Hepatocyte (in vitro differentiated cells): Measurements from ENCODE around the gene RPS6KA1. TPM values are rescaled to one million over a fixed set of nuclear protein-coding genes. Genes with fewer than 3 reads are reported as not detected.

ENCODE experiments used
- DNase-seq: peaks from one replicate; pipeline ENCODE4 v3.0.0-alpha.2; 2016; ENCODE audit warnings: low spot score
- H2AFZ ChIP-seq: fragments of 200-600 bp; sonication (generic); 2 replicates; pipeline ENCODE4 v1.6.0; 2016; ENCODE audit warnings: antibody characterized with exemption, mild to moderate bottlenecking
- H3K27ac ChIP-seq: fragments of 200-600 bp; sonication (generic); 2 replicates; pipeline ENCODE4 v1.5.1; 2016; ENCODE audit warnings: mild to moderate bottlenecking
- H3K27me3 ChIP-seq: fragments of 200-600 bp; sonication (generic); 2 replicates; pipeline ENCODE4 v1.6.1; 2016
- H3K36me3 ChIP-seq: fragments of 200-600 bp; sonication (generic); replicated peaks from 2 replicates; pipeline ENCODE4 v1.5.1; 2016; ENCODE audit warnings: low read depth; ENCODE audit not compliant: insufficient read depth
- H3K4me1 ChIP-seq: fragments of 200-600 bp; sonication (generic); 2 replicates; pipeline ENCODE4 v1.5.1; 2016; ENCODE audit warnings: mild to moderate bottlenecking, moderate library complexity; ENCODE audit not compliant: insufficient read depth
- H3K4me2 ChIP-seq: fragments of 200-600 bp; sonication (generic); 2 replicates; pipeline ENCODE4 v1.6.0; 2016
- H3K4me3 ChIP-seq: fragments of 200-600 bp; sonication (generic); 2 replicates; pipeline ENCODE4 v1.5.1; 2016; ENCODE audit warnings: mild to moderate bottlenecking
- H3K79me2 ChIP-seq: fragments of 200-600 bp; sonication (generic); 2 replicates; pipeline ENCODE4 v1.6.0; 2017; ENCODE audit warnings: mild to moderate bottlenecking
- H3K9me2 ChIP-seq: fragments of 200-600 bp; sonication (generic); replicated peaks from 2 replicates; pipeline ENCODE4 v1.6.0; 2017; ENCODE audit warnings: mild to moderate bottlenecking; ENCODE audit not compliant: insufficient read depth
- H3K9me3 ChIP-seq: fragments of 200-600 bp; sonication (generic); 2 replicates; pipeline ENCODE4 v1.5.1; 2016; ENCODE audit warnings: low read depth, mild to moderate bottlenecking
- H4K20me1 ChIP-seq: fragments of 200-600 bp; sonication (generic); 2 replicates; pipeline ENCODE4 v1.6.0; 2016; ENCODE audit warnings: mild to moderate bottlenecking; ENCODE audit not compliant: insufficient read depth, poor library complexity, severe bottlenecking
- CTCF ChIP-seq: fragments of 200-600 bp; sonication (generic); IDR thresholded peaks from 2 replicates; pipeline ENCODE4 v1.5.1; 2016; ENCODE audit warnings: antibody characterized with exemption, mild to moderate bottlenecking; ENCODE audit not compliant: poor library complexity
- EZH2 ChIP-seq: fragments of 200-600 bp; sonication (generic); IDR thresholded peaks from 2 replicates; pipeline ENCODE4 v1.6.1; 2016; ENCODE audit warnings: antibody characterized with exemption, mild to moderate bottlenecking, borderline replicate concordance
- EZH2phosphoT487 ChIP-seq: fragments of 200-600 bp; sonication (generic); IDR thresholded peaks from one replicate; pipeline ENCODE4 v1.6.1; 2018; ENCODE audit warnings: antibody characterized with exemption, mild to moderate bottlenecking, low read depth, moderate library complexity; ENCODE audit not compliant: unreplicated experiment, severe bottlenecking
- WGBS: methylation state at CpG from one replicate; pipeline ENCODE4 v1.1.6; 2016; ENCODE audit warnings: low lambda C conversion rate; ENCODE audit errors: missing lambda C conversion rate; 5-methylcytosine and 5-hydroxymethylcytosine counted together
- polyA plus RNA-seq: library from polyadenylated mRNA; unstranded; fragments of >200 nt; fragmentation: Nextera tagmentation; extraction: Ambion mirVana; gene quantifications from 2 replicates; pipeline ENCODE4 v1.2.1, GENCODE V29; 2016
- total RNA-seq: library from RNA; depleted of rRNA; stranded (reverse); fragments of >200 nt; gene quantifications from 2 replicates; pipeline ENCODE4 v1.2.3, GENCODE V29; 2014

The RPS6KA1 gene
- total RNA-seq (30.6 and 36.2 TPM in 2 replicates), polyA plus RNA-seq (27.1 and 30.2 TPM in 2 replicates)

GRCh38 chr1:26529655-26530409 lies at the start of gene RPS6KA1:
TSS of gene RPS6KA1 (plus strand) at chr1:26529761. CDS start at chr1:26529921, 160 bp downstream.
- 3% methylated on average over 38 of the region's 86 CpGs for WGBS
- Histone ChIP-seq H3K27me3 (no peaks in the 10 kb centered on the region), H3K36me3 (no peaks in the 10 kb centered on the region), H3K9me3 (no peaks in the 10 kb centered on the region), H2AFZ (peak within 1 kb of the TSS; percentile 97), H3K4me3 (peak within 1 kb of the TSS; percentile 83), H3K9me2 (no peaks in the 10 kb centered on the region), H4K20me1 (no peaks in the 10 kb centered on the region), H3K4me2 (peak within 1 kb of the TSS; percentile 94), H3K79me2 (peaks cover 31% of the 10 kb centered on the region), H3K4me1 (peaks cover 18% of the 10 kb centered on the region), H3K27ac (peak within 1 kb of the TSS; percentile 95)
- no peak for TF ChIP-seq EZH2
- TF ChIP-seq EZH2phosphoT487: no peak
- no peak for TF ChIP-seq CTCF
- peak; percentile 92 for DNase-seq

DNA sequence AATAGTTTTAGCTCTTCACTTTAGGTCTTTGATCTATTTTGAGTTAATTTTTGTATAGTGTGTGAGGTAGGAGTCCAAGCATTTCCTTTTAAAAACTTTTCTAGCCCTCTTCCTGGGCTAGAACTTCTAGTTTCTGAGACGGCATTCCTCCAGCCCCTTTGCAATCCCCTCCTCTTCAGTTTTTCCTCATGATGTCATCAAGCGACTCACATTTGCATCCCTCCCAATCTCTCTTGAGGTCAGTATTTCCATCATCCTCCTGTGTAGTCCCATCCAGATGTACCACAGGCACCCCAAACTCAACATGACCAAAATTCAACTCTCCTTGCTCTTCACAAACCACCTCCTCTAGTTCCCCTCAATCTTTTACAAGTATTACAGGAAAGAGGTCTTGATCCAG lies 46.6 kb upstream of the RPS6KA1 start:
- TF ChIP-seq EZH2phosphoT487 (no peak), CTCF (no peak), EZH2 (no peak)
- Histone ChIP-seq H3K9me3 (no peaks in the 10 kb centered on the region), H3K4me2 (no peak overlapping the region), H3K27me3 (no peaks in the 10 kb centered on the region), H4K20me1 (no peaks in the 10 kb centered on the region), H3K27ac (no peak overlapping the region), H3K4me3 (no peak overlapping the region), H2AFZ (no peak overlapping the region), H3K9me2 (no peaks in the 10 kb centered on the region), H3K79me2 (no peaks in the 10 kb centered on the region), H3K4me1 (no peaks in the 10 kb centered on the region), H3K36me3 (no peaks in the 10 kb centered on the region)
- DNase-seq: no peak
- WGBS: 75% methylated on average over 2 of the region's 2 CpGs

DNA sequence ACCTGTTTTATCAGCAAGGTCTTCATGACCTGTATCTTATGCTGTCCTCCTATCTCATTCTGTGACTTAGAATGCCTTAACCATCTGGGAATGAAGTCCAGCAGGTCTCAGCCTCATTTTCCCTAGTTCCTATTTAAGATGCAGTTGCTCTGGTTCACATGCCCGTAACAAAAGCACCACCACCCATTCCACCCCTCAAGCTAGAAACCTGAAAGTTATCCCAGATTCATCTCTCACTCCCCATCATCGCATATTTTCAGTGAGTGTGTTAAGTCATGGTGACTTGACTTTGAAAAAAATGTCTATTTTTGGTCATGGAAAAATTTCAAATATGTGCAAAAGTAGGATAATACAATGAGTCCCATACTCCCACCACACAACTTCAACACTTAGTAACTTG lies 45.6 kb upstream of the RPS6KA1 start:
- Histone ChIP-seq H3K27ac (no peak overlapping the region), H3K27me3 (no peaks in the 10 kb centered on the region), H2AFZ (no peak overlapping the region), H3K79me2 (no peaks in the 10 kb centered on the region), H3K4me3 (no peak overlapping the region), H3K36me3 (no peaks in the 10 kb centered on the region), H3K9me3 (no peaks in the 10 kb centered on the region), H3K4me1 (no peaks in the 10 kb centered on the region), H4K20me1 (no peaks in the 10 kb centered on the region), H3K4me2 (no peak overlapping the region), H3K9me2 (no peaks in the 10 kb centered on the region)
- no peak for DNase-seq
- 92% methylated on average over 2 of the region's 2 CpGs for WGBS
- TF ChIP-seq EZH2: no peak
- no peak for TF ChIP-seq EZH2phosphoT487
- TF ChIP-seq CTCF: no peak
